WTC11 (cell line): ENCODE measurements around the gene KRTAP10-4. TPM values are rescaled to one million over a fixed set of nuclear protein-coding genes. Genes with fewer than 3 reads are reported as not detected.

Experiments
- ATAC-seq: fragments of 200-7000 bp; cut with Tn5 transposase; 2 replicates; pipeline ENCODE4 v1.10.0; 2021; ENCODE audit warnings: mild to moderate bottlenecking, moderate library complexity
- CTCF ChIA-PET: fragments of 300-600 bp; sonication (Branson Sonifier 250); formaldehyde crosslinking; loops from one replicate; lab custom pipeline; 2021; ENCODE audit warnings: antibody characterized with exemption; lab: Charles Lee
- POLR2A ChIA-PET: fragments of 350-600 bp; sonication (Branson Sonifier 250); formaldehyde crosslinking; loops from one replicate; lab custom pipeline; 2021; ENCODE audit warnings: antibody characterized with exemption; lab: Charles Lee
- DNase-seq: peaks from one replicate; pipeline ENCODE4 v3.0.0; 2021; ENCODE audit warnings: low spot score
- H3K27ac Mint-ChIP-seq: 2 replicates; pipeline ENCODE4 v1.8.0; 2021; ENCODE audit warnings: mixed read lengths
- H3K27me3 Mint-ChIP-seq: 2 replicates; pipeline ENCODE4 v1.8.0; 2021; ENCODE audit warnings: low read depth, mild to moderate bottlenecking, moderate library complexity, mixed read lengths
- H3K36me3 Mint-ChIP-seq: 2 replicates; pipeline ENCODE4 v1.8.0; 2021; ENCODE audit warnings: mixed read lengths
- H3K4me1 Mint-ChIP-seq: 2 replicates; pipeline ENCODE4 v1.8.0; 2022; ENCODE audit warnings: mixed read lengths
- H3K4me3 Mint-ChIP-seq: 2 replicates; pipeline ENCODE4 v1.8.0; 2021; ENCODE audit warnings: mild to moderate bottlenecking, moderate library complexity, mixed read lengths
- H3K9me3 Mint-ChIP-seq: 2 replicates; pipeline ENCODE4 v1.8.0; 2021; ENCODE audit warnings: mixed read lengths
- AR ChIP-seq: fragments of 250-450 bp; sonication (Bioruptor Pico); IDR thresholded peaks from 2 replicates; pipeline ENCODE4 v1.9.0; 2021; ENCODE audit warnings: mild to moderate bottlenecking
- CDX4 ChIP-seq: fragments of 250-450 bp; sonication (Bioruptor Pico); IDR thresholded peaks from 2 replicates; pipeline ENCODE4 v1.9.0; 2021; ENCODE audit warnings: moderate library complexity, mild to moderate bottlenecking, inconsistent platforms, borderline replicate concordance
- E2F1 ChIP-seq: sonication (generic); formaldehyde crosslinking; IDR thresholded peaks from 2 replicates; pipeline ENCODE4 v1.8.0; 2022; ENCODE audit warnings: mild to moderate bottlenecking, missing genetic modification reagents
- EMX1 ChIP-seq: fragments of 250-450 bp; sonication (Bioruptor Pico); IDR thresholded peaks from 2 replicates; pipeline ENCODE4 v1.8.0; 2021; ENCODE audit warnings: mild to moderate bottlenecking
- ETV6 ChIP-seq: sonication (generic); formaldehyde crosslinking; IDR thresholded peaks from 2 replicates; pipeline ENCODE4 v1.8.1; 2022; ENCODE audit warnings: mild to moderate bottlenecking, missing genetic modification reagents
- FOXJ3 ChIP-seq: sonication (generic); formaldehyde crosslinking; IDR thresholded peaks from 2 replicates; pipeline ENCODE4 v1.9.0; 2021; ENCODE audit warnings: missing genetic modification reagents, mild to moderate bottlenecking, borderline replicate concordance
- HMGXB4 ChIP-seq: sonication (generic); formaldehyde crosslinking; IDR thresholded peaks from 2 replicates; pipeline ENCODE4 v1.8.1; 2023; ENCODE audit warnings: mild to moderate bottlenecking, moderate library complexity, missing genetic modification reagents
- KAT7 ChIP-seq: sonication (generic); formaldehyde crosslinking; IDR thresholded peaks from 2 replicates; pipeline ENCODE4 v1.8.1; 2023; ENCODE audit warnings: missing genetic modification reagents, mild to moderate bottlenecking, borderline replicate concordance
- MXD4 ChIP-seq: fragments of 250-450 bp; sonication (Bioruptor Pico); IDR thresholded peaks from 2 replicates; pipeline ENCODE4 v1.8.0; 2021; ENCODE audit warnings: mild to moderate bottlenecking, moderate library complexity, borderline replicate concordance
- NFATC4 ChIP-seq: fragments of 250-450 bp; sonication (Bioruptor Pico); IDR thresholded peaks from 2 replicates; pipeline ENCODE4 v1.9.0; 2021; ENCODE audit warnings: mild to moderate bottlenecking
- NFE2L1 ChIP-seq: sonication (generic); formaldehyde crosslinking; IDR thresholded peaks from 2 replicates; pipeline ENCODE4 v1.8.1; 2023; ENCODE audit warnings: missing genetic modification reagents
- SMAD4 ChIP-seq: sonication (generic); formaldehyde crosslinking; IDR thresholded peaks from 2 replicates; pipeline ENCODE4 v1.8.0; 2022; ENCODE audit warnings: mild to moderate bottlenecking, missing genetic modification reagents
- TCF7 ChIP-seq: sonication (generic); formaldehyde crosslinking; IDR thresholded peaks from 2 replicates; pipeline ENCODE4 v1.8.0; 2022; ENCODE audit warnings: mild to moderate bottlenecking, low read depth, missing genetic modification reagents, moderate library complexity
- TEAD4 ChIP-seq: sonication (generic); formaldehyde crosslinking; IDR thresholded peaks from 2 replicates; pipeline ENCODE4 v1.8.0; 2022; ENCODE audit warnings: mild to moderate bottlenecking, missing genetic modification reagents
- ZBTB21 ChIP-seq: sonication (generic); formaldehyde crosslinking; IDR thresholded peaks from 2 replicates; pipeline ENCODE4 v1.8.1; 2023; ENCODE audit warnings: mild to moderate bottlenecking, missing genetic modification reagents, borderline replicate concordance
- ZNF138 ChIP-seq: sonication (generic); formaldehyde crosslinking; conservative IDR thresholded peaks from 2 replicates; pipeline ENCODE4 v1.8.1; 2022; ENCODE audit warnings: mild to moderate bottlenecking, moderate library complexity, missing genetic modification reagents
- ZNF232 ChIP-seq: sonication (generic); formaldehyde crosslinking; IDR thresholded peaks from 2 replicates; pipeline ENCODE4 v1.8.0; 2022; ENCODE audit warnings: mild to moderate bottlenecking, missing genetic modification reagents
- ZNF317 ChIP-seq: sonication (generic); formaldehyde crosslinking; IDR thresholded peaks from 2 replicates; pipeline ENCODE4 v1.8.1; 2023; ENCODE audit warnings: low read depth, mild to moderate bottlenecking, moderate library complexity, missing genetic modification reagents, borderline replicate concordance
- ZNF416 ChIP-seq: fragments of 250-450 bp; sonication (Bioruptor Pico); IDR thresholded peaks from 2 replicates; pipeline ENCODE4 v1.9.0; 2021; ENCODE audit warnings: mild to moderate bottlenecking, inconsistent platforms
- ZNF512 ChIP-seq: sonication (generic); formaldehyde crosslinking; IDR thresholded peaks from 2 replicates; pipeline ENCODE4 v1.8.1; 2022; ENCODE audit warnings: missing genetic modification reagents, borderline replicate concordance
- total RNA-seq: library from RNA; stranded (reverse); gene quantifications from 3 replicates; pipeline ENCODE4 v1.2.3, GENCODE V29; 2021

KRTAP10-4 gene
- total RNA-seq, 1 experiment from 2014 or later = not detected

- TF ChIP-seq HMGXB4 = no peak
- TF ChIP-seq SMAD4 (CRISPR knock-in tag) = no peak
- no peak for TF ChIP-seq ZNF232 (CRISPR knock-in tag)
- no peak for TF ChIP-seq CDX4 (CRISPR knock-in tag)
- TF ChIP-seq ZNF317 (CRISPR knock-in tag) = no peak
- no peak for TF ChIP-seq EMX1 (CRISPR knock-in tag)
- no peak for TF ChIP-seq ZBTB21 (CRISPR knock-in tag)
- no peak for TF ChIP-seq NFE2L1 (CRISPR knock-in tag)
- no peak for TF ChIP-seq ZNF512 (CRISPR knock-in tag)
- TF ChIP-seq MXD4 (CRISPR knock-in tag) = no peak
- no peak for TF ChIP-seq FOXJ3 (CRISPR knock-in tag)
- no peak for TF ChIP-seq NFATC4 (CRISPR knock-in tag)
- TF ChIP-seq E2F1 = no peak
- TF ChIP-seq TCF7 (CRISPR knock-in tag) = no peak
- TF ChIP-seq ZNF138 = no peak
- TF ChIP-seq ETV6 (CRISPR knock-in tag) = no peak
- TF ChIP-seq KAT7 (CRISPR knock-in tag) = no peak
- no peak for TF ChIP-seq TEAD4 (CRISPR knock-in tag)
- TF ChIP-seq AR (CRISPR knock-in tag) = no peak
- no peak for TF ChIP-seq ZNF416 (CRISPR knock-in tag)
- TF ChIP-seq, all 79 proteins: peak for 0
- ATAC-seq (no peak), DNase-seq (peak; percentile 4)
- ChIA-PET CTCF (no interaction called here), POLR2A (no interaction called here)
- Mint-ChIP-seq H3K4me1 (no peaks in the 10 kb centered on the region), H3K27me3 (no peaks in the 10 kb centered on the region), H3K4me3 (no peak overlapping the region), H3K36me3 (no peaks in the 10 kb centered on the region), H3K27ac (no peak overlapping the region), H3K9me3 (no peaks in the 10 kb centered on the region)
Observed at GRCh38 chr21:44526096-44526997, 47.2 kb upstream of the KRTAP10-4 start.
